ENCODE data around the gene GLMP.

- TF ChIP-seq, protein P1, sequence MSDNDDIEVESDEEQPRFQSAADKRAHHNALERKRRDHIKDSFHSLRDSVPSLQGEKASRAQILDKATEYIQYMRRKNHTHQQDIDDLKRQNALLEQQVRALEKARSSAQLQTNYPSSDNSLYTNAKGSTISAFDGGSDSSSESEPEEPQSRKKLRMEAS (IDR thresholded peaks at IDR 0.05): no peak
- TF ChIP-seq RCOR1 (IDR thresholded peaks at IDR 0.05; ENCODE audit: low read depth, low read length) (no peak), CHD2 (IDR thresholded peaks at IDR 0.05; ENCODE audit: low read length, partially characterized antibody) (no peak), FOSL2 (IDR thresholded peaks at IDR 0.05) (no peak), FOSL2 (CRISPR knock-in tag; IDR thresholded peaks at IDR 0.05) (no peak), POLR2A (IDR thresholded peaks at IDR 0.05; ENCODE audit: low read length) (no peak), E2F6 (IDR thresholded peaks at IDR 0.05; ENCODE audit: borderline replicate concordance, low read depth) (no peak), HMGXB4 (CRISPR knock-in tag; IDR thresholded peaks at IDR 0.05; ENCODE audit: borderline replicate concordance) (no peak), ZSCAN20 (CRISPR knock-in tag; IDR thresholded peaks at IDR 0.05) (no peak), RNF2 (IDR thresholded peaks at IDR 0.05; ENCODE audit: borderline replicate concordance, low read depth) (no peak), PBX3 (IDR thresholded peaks at IDR 0.05) (no peak)
- TF ChIP-seq, protein P2, sequence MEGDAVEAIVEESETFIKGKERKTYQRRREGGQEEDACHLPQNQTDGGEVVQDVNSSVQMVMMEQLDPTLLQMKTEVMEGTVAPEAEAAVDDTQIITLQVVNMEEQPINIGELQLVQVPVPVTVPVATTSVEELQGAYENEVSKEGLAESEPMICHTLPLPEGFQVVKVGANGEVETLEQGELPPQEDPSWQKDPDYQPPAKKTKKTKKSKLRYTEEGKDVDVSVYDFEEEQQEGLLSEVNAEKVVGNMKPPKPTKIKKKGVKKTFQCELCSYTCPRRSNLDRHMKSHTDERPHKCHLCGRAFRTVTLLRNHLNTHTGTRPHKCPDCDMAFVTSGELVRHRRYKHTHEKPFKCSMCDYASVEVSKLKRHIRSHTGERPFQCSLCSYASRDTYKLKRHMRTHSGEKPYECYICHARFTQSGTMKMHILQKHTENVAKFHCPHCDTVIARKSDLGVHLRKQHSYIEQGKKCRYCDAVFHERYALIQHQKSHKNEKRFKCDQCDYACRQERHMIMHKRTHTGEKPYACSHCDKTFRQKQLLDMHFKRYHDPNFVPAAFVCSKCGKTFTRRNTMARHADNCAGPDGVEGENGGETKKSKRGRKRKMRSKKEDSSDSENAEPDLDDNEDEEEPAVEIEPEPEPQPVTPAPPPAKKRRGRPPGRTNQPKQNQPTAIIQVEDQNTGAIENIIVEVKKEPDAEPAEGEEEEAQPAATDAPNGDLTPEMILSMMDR (IDR thresholded peaks at IDR 0.05): no peak
- TF ChIP-seq, protein P3, sequence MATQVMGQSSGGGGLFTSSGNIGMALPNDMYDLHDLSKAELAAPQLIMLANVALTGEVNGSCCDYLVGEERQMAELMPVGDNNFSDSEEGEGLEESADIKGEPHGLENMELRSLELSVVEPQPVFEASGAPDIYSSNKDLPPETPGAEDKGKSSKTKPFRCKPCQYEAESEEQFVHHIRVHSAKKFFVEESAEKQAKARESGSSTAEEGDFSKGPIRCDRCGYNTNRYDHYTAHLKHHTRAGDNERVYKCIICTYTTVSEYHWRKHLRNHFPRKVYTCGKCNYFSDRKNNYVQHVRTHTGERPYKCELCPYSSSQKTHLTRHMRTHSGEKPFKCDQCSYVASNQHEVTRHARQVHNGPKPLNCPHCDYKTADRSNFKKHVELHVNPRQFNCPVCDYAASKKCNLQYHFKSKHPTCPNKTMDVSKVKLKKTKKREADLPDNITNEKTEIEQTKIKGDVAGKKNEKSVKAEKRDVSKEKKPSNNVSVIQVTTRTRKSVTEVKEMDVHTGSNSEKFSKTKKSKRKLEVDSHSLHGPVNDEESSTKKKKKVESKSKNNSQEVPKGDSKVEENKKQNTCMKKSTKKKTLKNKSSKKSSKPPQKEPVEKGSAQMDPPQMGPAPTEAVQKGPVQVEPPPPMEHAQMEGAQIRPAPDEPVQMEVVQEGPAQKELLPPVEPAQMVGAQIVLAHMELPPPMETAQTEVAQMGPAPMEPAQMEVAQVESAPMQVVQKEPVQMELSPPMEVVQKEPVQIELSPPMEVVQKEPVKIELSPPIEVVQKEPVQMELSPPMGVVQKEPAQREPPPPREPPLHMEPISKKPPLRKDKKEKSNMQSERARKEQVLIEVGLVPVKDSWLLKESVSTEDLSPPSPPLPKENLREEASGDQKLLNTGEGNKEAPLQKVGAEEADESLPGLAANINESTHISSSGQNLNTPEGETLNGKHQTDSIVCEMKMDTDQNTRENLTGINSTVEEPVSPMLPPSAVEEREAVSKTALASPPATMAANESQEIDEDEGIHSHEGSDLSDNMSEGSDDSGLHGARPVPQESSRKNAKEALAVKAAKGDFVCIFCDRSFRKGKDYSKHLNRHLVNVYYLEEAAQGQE (IDR thresholded peaks at IDR 0.05): no peak
These were observed 13.6 kb downstream of the GLMP start for GRCh38 chr1:156281693-156282478.
